ENCODE results near the gene CCDC83. TPM values are rescaled to one million over a fixed set of nuclear protein-coding genes. Genes with fewer than 3 reads are reported as not detected.

Gene CCDC83
- total and polyA plus RNA-seq, 9 of the 15 experiments (the other 6 are each of a cell fraction or from before 2014, with no cell fraction given) = not detected

DNA sequence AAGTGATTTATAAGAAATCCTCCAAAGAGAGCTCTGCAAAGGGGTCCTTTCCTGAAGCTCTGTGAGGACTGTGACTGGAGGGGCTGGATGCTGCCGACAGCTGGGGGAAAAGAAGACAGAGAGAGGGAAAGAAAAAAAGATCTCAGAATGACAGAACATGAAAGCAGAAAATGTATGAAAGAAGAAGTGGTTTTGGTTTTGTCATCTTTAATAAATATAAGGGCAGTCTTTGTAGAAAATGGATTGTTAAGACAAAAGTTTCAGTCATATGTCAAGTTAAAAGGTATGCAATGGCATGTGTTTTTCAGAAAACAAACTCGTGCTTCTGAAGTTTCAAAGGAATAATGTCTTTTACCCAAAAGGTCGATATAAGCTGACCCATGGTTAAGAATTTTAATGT, 105.5 kb downstream of the CCDC83 start:
- Histone ChIP-seq H3K27ac (ENCODE audit: extremely low read depth, low read depth, low read length) (no peak overlapping the region), H2AFZ (ENCODE audit: low read depth, low read length) (no peak overlapping the region), H3K79me2 (ENCODE audit: control insufficient read depth, insufficient read depth, low read length) (peaks cover 43% of the 10 kb centered on the region), H4K20me1 (replicated peaks; ENCODE audit: control insufficient read depth, insufficient read depth, low read length) (no peaks in the 10 kb centered on the region; the same call in none of the 2 replicates), H3K4me1 (replicated peaks in 1 of 2; ENCODE audit: control insufficient read depth in 2 of 2, insufficient read depth in 2 of 2, low read length in 2 of 2) (no peaks in the 10 kb centered on the region; a peak in 1 of 5 replicates), H3K9me3 (replicated peaks; ENCODE audit: control insufficient read depth, insufficient read depth, low read depth, low read length) (no peaks in the 10 kb centered on the region), H3K4me2 (ENCODE audit: insufficient read depth, low read length) (no peak overlapping the region), H3K27me3 (ENCODE audit: control insufficient read depth in 2 of 2, insufficient read depth in 2 of 2, low read length in 2 of 2) (no peaks in the 10 kb centered on the region), H3K9ac (ENCODE audit: insufficient read depth in 1 of 2, low read depth in 2 of 2, low read length in 2 of 2) (no peak overlapping the region), H3K4me3 (no peak overlapping the region), H3K9me1 (ENCODE audit: control insufficient read depth, insufficient read depth, low read length) (no peaks in the 10 kb centered on the region), H3K36me3 (ENCODE audit: control insufficient read depth, insufficient read depth, low read length) (peaks cover 94% of the 10 kb centered on the region)
- DNase-seq (ENCODE audit: extremely low read depth in 1 of 4, low spot score in 3 of 4) (no peak), ATAC-seq (no peak), FAIRE-seq (no peak)
- WGBS (ENCODE audit: insufficient coverage, low coverage, missing lambda C conversion rate) = 80% methylated on average over 2 of the region's 3 CpGs
- CTCF ChIA-PET (ENCODE audit: low intra/inter-chr PET ratio) = no interaction called here
- TF ChIP-seq HIVEP1 (CRISPR knock-in tag; IDR thresholded peaks at IDR 0.05) (no peak), TEAD2 (tag; IDR thresholded peaks at IDR 0.05) (no peak), CHD1 (IDR thresholded peaks at IDR 0.05; ENCODE audit: low read length) (no peak), CSDE1 (IDR thresholded peaks at IDR 0.05) (no peak)
- intact Hi-C loops (cut with micrococcal nuclease) (no loop called here), in situ Hi-C loops (cut with MboI) (no loop called here)
- BruUV-seq (replicated peaks) = no TSS peak
- POLR2A ChIA-PET = interaction anchor here (1.2 kb wide), 1 partner anchor 11 kb away, joined by 5 read pairs; no protein-coding TSS in a partner anchor

- peak; percentile 50 for ATAC-seq
- POLR2A ChIA-PET = interaction anchor here (1.2 kb wide), 1 partner anchor 11 kb away, joined by 5 read pairs; no protein-coding TSS in a partner anchor
Observed at GRCh38 chr11:85961130-85961529, 105.9 kb downstream of the CCDC83 start.

More at GRCh38 chr11:85961130-85961529, 105.9 kb downstream of the CCDC83 start:
- in situ Hi-C loops (cut with MboI) (no loop called here), intact Hi-C loops (cut with micrococcal nuclease) (no loop called here)
- Histone ChIP-seq H4K20me1 (replicated peaks; ENCODE audit: control insufficient read depth, insufficient read depth, low read length) (no peaks in the 10 kb centered on the region; the same call in none of the 2 replicates), H3K9me3 (replicated peaks; ENCODE audit: control insufficient read depth, insufficient read depth, low read depth, low read length) (no peaks in the 10 kb centered on the region), H3K27me3 (ENCODE audit: control insufficient read depth in 2 of 2, insufficient read depth in 2 of 2, low read length in 2 of 2) (no peaks in the 10 kb centered on the region), H3K27ac (ENCODE audit: extremely low read depth, low read depth, low read length) (peak overlapping the region; percentile 45; the same call in 1 of the 3 replicates), H3K4me1 (replicated peaks in 1 of 2; ENCODE audit: control insufficient read depth in 2 of 2, insufficient read depth in 2 of 2, low read length in 2 of 2) (no peaks in the 10 kb centered on the region; a peak in 1 of 5 replicates), H3K9me1 (ENCODE audit: control insufficient read depth, insufficient read depth, low read length) (no peaks in the 10 kb centered on the region), H3K4me2 (ENCODE audit: insufficient read depth, low read length) (no peak overlapping the region), H3K9ac (ENCODE audit: insufficient read depth in 1 of 2, low read depth in 2 of 2, low read length in 2 of 2) (no peak overlapping the region), H3K4me3 (no peak overlapping the region), H2AFZ (ENCODE audit: low read depth, low read length) (no peak overlapping the region), H3K36me3 (ENCODE audit: control insufficient read depth, insufficient read depth, low read length) (peaks cover 94% of the 10 kb centered on the region), H3K79me2 (ENCODE audit: control insufficient read depth, insufficient read depth, low read length) (peaks cover 45% of the 10 kb centered on the region)
- no peak for TF ChIP-seq SMARCC2 (IDR thresholded peaks at IDR 0.05; ENCODE audit: low read depth)
- TF ChIP-seq SIN3B (IDR thresholded peaks at IDR 0.05; ENCODE audit: low read depth) = no peak
- TF ChIP-seq MEIS2 (IDR thresholded peaks at IDR 0.05; ENCODE audit: partially characterized antibody) = peak; percentile 5
- 0 out of 2 replicates have a peak, but pooled peaks have one; percentile 10 for TF ChIP-seq PKNOX1 (IDR thresholded peaks at IDR 0.05)
- no peak for TF ChIP-seq BRCA1 (IDR thresholded peaks at IDR 0.05)
- TF ChIP-seq BRCA1 (CRISPR knock-in tag; IDR thresholded peaks at IDR 0.05) = no peak
- TF ChIP-seq JUND (IDR thresholded peaks at IDR 0.05; ENCODE audit: borderline replicate concordance, low read depth, low read length) = no peak
- TF ChIP-seq JUND (tag; IDR thresholded peaks at IDR 0.05; ENCODE audit: borderline replicate concordance, low read depth, low read length) = no peak
- TF ChIP-seq HDAC6 (IDR thresholded peaks at IDR 0.05; ENCODE audit: low read depth, low read length) = no peak
- 48% methylated on average over 6 of the region's 6 CpGs for WGBS (ENCODE audit: insufficient coverage, low coverage, missing lambda C conversion rate)
- FAIRE-seq = no peak
- CTCF ChIA-PET (ENCODE audit: low intra/inter-chr PET ratio) = no interaction called here
- peak in 1 of 4 experiments; percentile 12 for DNase-seq (ENCODE audit: extremely low read depth in 1 of 4, low spot score in 3 of 4)
- BruUV-seq (replicated peaks) = no TSS peak

Measured in K562 (cell line).